Measurements from ENCODE around the gene CHD6. TPM values are rescaled to one million over a fixed set of nuclear protein-coding genes. Genes with fewer than 3 reads are reported as not detected.

The CHD6 gene
- total RNA-seq, 1 experiment from 2014 or later, result 27.2 TPM

GRCh38 chr20:41447006-41447405 lies 171.2 kb downstream of the CHD6 start:
- H3K36me3 Mint-ChIP-seq (ENCODE audit: insufficient read depth, unreplicated experiment), result peaks cover 40% of the 10 kb centered on the region
- TF ChIP-seq CTCF (IDR thresholded peaks at IDR 0.05; ENCODE audit: unreplicated experiment), result no peak
- no peaks in the 10 kb centered on the region for H3K9me3 Mint-ChIP-seq (ENCODE audit: unreplicated experiment)
- BruUV-seq (replicated peaks), result no TSS peak
- no peaks in the 10 kb centered on the region for H3K27me3 Mint-ChIP-seq (ENCODE audit: insufficient read depth, unreplicated experiment)
- DNase-seq (ENCODE audit: unreplicated experiment), result no peak
- no peak overlapping the region for H3K4me3 Mint-ChIP-seq (ENCODE audit: unreplicated experiment)
- intact Hi-C loops (cut with micrococcal nuclease), result no loop called here
- H3K4me1 Mint-ChIP-seq (ENCODE audit: insufficient read depth, unreplicated experiment), result no peaks in the 10 kb centered on the region
- ChIA-PET CTCF (interaction anchor here (0.5 kb wide), 1 partner anchor 36 kb away, joined by 3 read pairs; no protein-coding TSS in a partner anchor), POLR2A (interaction anchor here (0.6 kb wide), 2 partner anchors 19 to 290 kb away, joined by 3 read pairs; no protein-coding TSS in a partner anchor)
- no peak overlapping the region for H3K27ac Mint-ChIP-seq (ENCODE audit: low read depth, unreplicated experiment)

GRCh38 chr20:41446456-41446855 lies 171.7 kb downstream of the CHD6 start:
- POLR2A ChIA-PET, result no interaction called here
- CTCF ChIA-PET, result interaction anchor here (0.5 to 0.7 kb wide), 2 partner anchors 21 to 36 kb away, joined by 3 to 4 read pairs; no protein-coding TSS in a partner anchor
- intact Hi-C loops (cut with micrococcal nuclease), result no loop called here
- Mint-ChIP-seq H3K36me3 (ENCODE audit: insufficient read depth, unreplicated experiment) (peaks cover 40% of the 10 kb centered on the region), H3K27ac (ENCODE audit: low read depth, unreplicated experiment) (no peak overlapping the region), H3K4me1 (ENCODE audit: insufficient read depth, unreplicated experiment) (no peaks in the 10 kb centered on the region), H3K9me3 (ENCODE audit: unreplicated experiment) (no peaks in the 10 kb centered on the region), H3K4me3 (ENCODE audit: unreplicated experiment) (no peak overlapping the region), H3K27me3 (ENCODE audit: insufficient read depth, unreplicated experiment) (no peaks in the 10 kb centered on the region)
- DNase-seq (ENCODE audit: unreplicated experiment), result no peak
- no TSS peak for BruUV-seq (replicated peaks)
- TF ChIP-seq CTCF (IDR thresholded peaks at IDR 0.05; ENCODE audit: unreplicated experiment), result no peak

GRCh38 chr20:41444821-41445220 lies 173.4 kb downstream of the CHD6 start:
- BruUV-seq (replicated peaks), result no TSS peak

GRCh38 chr20:41443691-41444090 lies 174.5 kb downstream of the CHD6 start:
- Mint-ChIP-seq H3K4me1 (ENCODE audit: insufficient read depth, unreplicated experiment) (no peaks in the 10 kb centered on the region), H3K4me3 (ENCODE audit: unreplicated experiment) (no peak overlapping the region), H3K36me3 (ENCODE audit: insufficient read depth, unreplicated experiment) (peaks cover 29% of the 10 kb centered on the region), H3K27me3 (ENCODE audit: insufficient read depth, unreplicated experiment) (no peaks in the 10 kb centered on the region), H3K9me3 (ENCODE audit: unreplicated experiment) (no peaks in the 10 kb centered on the region), H3K27ac (ENCODE audit: low read depth, unreplicated experiment) (no peak overlapping the region)
- intact Hi-C loops (cut with micrococcal nuclease), result no loop called here
- POLR2A ChIA-PET, result interaction anchor here (0.7 to 1.3 kb wide), 2 partner anchors 15 to 38 kb away, joined by 3 read pairs; no protein-coding TSS in a partner anchor
- no peak for DNase-seq (ENCODE audit: unreplicated experiment)
- TF ChIP-seq CTCF (IDR thresholded peaks at IDR 0.05; ENCODE audit: unreplicated experiment), result no peak
- BruUV-seq (replicated peaks), result no TSS peak
- CTCF ChIA-PET, result interaction anchor here (0.6 to 2.4 kb wide), 4 partner anchors 11 to 36 kb away, joined by 3 to 7 read pairs (median 4); no protein-coding TSS in a partner anchor

More at GRCh38 chr20:41444821-41445220, 173.4 kb downstream of the CHD6 start:
- no peak for DNase-seq (ENCODE audit: unreplicated experiment)
- Mint-ChIP-seq H3K36me3 (ENCODE audit: insufficient read depth, unreplicated experiment) (peaks cover 29% of the 10 kb centered on the region), H3K9me3 (ENCODE audit: unreplicated experiment) (no peaks in the 10 kb centered on the region), H3K27ac (ENCODE audit: low read depth, unreplicated experiment) (no peak overlapping the region), H3K27me3 (ENCODE audit: insufficient read depth, unreplicated experiment) (no peaks in the 10 kb centered on the region), H3K4me1 (ENCODE audit: insufficient read depth, unreplicated experiment) (no peaks in the 10 kb centered on the region), H3K4me3 (ENCODE audit: unreplicated experiment) (no peak overlapping the region)
- POLR2A ChIA-PET, result interaction anchor here (0.6 to 1.4 kb wide), 2 partner anchors 21 to 94 kb away, joined by 3 read pairs; no protein-coding TSS in a partner anchor
- CTCF ChIA-PET, result interaction anchor here (0.5 to 2.4 kb wide), 3 partner anchors 34 to 265 kb away, joined by 3 to 7 read pairs (median 5); no protein-coding TSS in a partner anchor
- no peak for TF ChIP-seq CTCF (IDR thresholded peaks at IDR 0.05; ENCODE audit: unreplicated experiment)
- intact Hi-C loops (cut with micrococcal nuclease), result no loop called here

Measured in MCF 10A (cell line).